ENCODE results near the gene SYMPK.

SYMPK gene

GRCh38 chr19:45866400-45867176 lies 3.6 kb upstream of the SYMPK start:
- no peak for DNase-seq (ENCODE audit: low read depth)

- no peak for DNase-seq (ENCODE audit: low read depth)
These were observed 2.5 kb upstream of the SYMPK start for GRCh38 chr19:45865269-45865948.

- DNase-seq (ENCODE audit: low read depth): no peak
These were observed 1.7 kb upstream of the SYMPK start for GRCh38 chr19:45864629-45865082.

DNA sequence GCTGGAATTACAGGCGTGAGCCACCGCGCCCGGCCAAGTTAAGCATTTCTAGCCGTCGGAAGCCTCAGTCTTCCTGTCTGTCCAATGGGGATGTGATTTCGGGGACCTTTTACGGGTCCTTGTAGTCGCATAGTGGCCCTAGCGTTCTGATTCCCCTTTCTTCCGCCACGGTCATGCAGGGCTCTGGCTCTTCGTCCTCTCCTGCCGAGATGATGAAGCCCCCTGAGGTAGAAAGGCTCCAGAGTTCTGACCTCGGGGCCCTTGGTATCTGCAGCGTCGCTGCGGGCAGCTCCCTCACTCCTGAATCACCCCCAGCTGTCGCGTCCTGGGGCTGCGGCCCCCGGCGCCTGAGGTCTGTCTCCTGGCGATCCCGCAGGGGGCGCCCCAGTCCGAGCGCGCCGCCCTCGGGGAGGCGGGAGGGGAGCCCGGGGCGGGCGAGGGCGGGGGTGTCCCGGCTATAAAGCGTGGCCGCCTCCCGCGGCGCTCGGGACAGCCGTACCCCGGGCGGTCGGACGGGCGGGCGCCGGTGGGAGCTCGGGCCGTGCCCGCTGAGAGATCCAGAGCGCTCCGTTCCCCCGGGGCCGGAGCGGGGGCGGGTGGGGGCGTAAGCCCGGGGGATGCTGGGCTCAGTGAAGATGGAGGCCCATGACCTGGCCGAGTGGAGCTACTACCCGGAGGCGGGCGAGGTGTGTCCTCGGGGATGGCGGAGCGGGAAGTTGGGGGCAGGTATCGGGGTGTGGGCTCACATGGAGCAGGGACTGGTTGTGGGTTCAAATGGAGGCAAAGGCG lies 1.1 kb upstream of the SYMPK start, which contains the start of gene FOXA3:
Gene FOXA3, plus strand, starts transcription at position 487 of the 789 bp plus-strand sequence. Its CDS starts 131 bp downstream, at position 618.
- DNase-seq (ENCODE audit: low read depth): no peak

GRCh38 chr19:45863335-45863839 lies 440 bp upstream of the SYMPK start:
- DNase-seq (ENCODE audit: low read depth): no peak

- DNase-seq (ENCODE audit: low read depth): no peak
These were observed 730 bp downstream of the SYMPK start for GRCh38 chr19:45862271-45862563.

DNA sequence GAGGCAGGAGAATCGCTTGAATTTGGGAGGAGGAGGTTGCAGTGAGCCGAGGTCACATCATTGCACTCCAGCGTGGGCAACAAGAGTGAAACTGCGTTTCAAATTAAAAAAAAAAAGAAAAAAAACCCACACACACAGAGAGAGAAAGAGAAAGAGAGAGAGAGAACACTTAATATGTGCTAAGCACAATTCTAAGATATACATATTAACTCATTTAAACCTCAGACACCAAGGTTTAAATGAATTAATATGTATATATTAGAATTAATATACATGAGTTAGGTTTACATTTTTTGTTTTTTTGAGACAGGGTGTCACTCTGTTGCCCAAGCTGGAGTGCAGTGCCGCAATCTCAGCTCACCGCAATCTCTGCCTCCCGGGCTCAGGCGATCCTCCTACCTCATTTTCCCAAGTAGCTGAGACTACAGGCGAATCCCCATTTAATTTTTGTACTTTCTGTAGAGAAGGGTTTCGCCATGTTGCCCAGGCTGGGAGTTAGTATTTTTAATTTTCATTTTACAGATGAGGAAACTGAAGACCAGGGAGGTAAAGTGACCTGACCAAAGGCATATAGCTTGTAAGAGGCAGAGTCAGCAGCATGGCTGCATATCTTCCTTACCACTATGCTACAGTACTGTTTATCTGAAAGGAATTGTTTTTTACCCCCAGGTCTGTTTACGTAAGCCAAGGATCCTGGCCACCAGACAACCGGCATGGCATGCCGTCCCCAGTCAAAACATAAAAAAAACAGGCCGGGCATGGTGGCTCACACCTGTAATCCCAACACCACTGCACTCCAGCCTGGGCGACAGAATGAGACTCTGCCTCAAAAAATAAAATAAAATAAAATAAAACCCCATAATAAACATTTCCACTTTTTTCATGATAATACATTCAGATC lies 2.3 kb downstream of the SYMPK start:
- DNase-seq (ENCODE audit: low read depth): no peak

- no peak for DNase-seq (ENCODE audit: low read depth)
These were observed 8.7 kb downstream of the SYMPK start for GRCh38 chr19:45854167-45854778.

DNA sequence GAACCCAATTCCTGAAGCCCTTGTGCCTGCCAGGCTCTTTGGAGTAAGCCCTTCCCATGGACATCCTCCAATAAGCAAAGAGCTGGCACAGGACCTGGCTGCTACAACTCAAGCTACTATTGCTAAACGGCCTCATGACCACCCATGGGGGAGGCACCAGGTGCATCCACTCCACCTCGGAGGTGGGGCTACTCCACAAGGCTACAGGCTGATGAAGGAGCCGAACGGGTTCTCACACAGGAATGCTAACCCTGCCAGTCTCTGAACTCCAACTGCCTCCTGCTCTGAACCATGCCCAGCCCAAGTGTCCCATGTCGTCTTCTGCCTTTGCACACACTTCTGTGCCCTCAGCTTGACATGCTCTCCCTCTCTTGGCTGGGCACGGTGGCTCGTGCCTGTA lies 10.0 kb downstream of the SYMPK start:
- no peak for DNase-seq (ENCODE audit: low read depth)

DNA sequence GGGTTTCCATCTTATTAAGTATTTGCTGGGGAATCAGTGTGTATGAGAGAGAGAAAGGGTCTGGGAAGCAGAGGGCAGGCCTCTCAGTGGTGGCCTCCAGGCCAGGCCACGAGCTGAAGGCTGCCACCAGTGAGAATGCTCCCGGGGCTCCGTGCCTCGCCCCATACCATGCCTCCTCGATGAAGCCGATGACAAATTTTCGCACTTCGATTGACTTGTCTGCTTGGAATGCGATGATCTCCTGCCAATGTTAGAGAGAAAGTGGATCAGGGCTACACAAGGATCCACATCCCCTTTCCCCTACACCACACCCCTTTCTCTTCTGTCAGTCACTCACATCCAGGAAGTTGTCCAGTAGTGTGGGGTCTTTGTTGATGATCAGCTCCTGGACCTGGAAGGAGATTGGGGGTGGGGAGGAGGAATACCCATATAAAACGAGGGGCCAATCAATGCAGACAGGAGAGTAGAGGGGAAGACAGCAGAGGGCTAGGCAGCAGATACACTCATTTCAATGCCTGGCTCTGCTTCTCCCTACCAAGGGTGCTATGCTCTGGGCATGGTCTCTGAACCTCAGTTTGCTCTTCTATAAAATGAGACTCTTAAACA lies 10.7 kb downstream of the SYMPK start:
- no peak for DNase-seq (ENCODE audit: low read depth)

GRCh38 chr19:45848922-45849321 lies 14.0 kb downstream of the SYMPK start:
- DNase-seq (ENCODE audit: low read depth): no peak

DNA sequence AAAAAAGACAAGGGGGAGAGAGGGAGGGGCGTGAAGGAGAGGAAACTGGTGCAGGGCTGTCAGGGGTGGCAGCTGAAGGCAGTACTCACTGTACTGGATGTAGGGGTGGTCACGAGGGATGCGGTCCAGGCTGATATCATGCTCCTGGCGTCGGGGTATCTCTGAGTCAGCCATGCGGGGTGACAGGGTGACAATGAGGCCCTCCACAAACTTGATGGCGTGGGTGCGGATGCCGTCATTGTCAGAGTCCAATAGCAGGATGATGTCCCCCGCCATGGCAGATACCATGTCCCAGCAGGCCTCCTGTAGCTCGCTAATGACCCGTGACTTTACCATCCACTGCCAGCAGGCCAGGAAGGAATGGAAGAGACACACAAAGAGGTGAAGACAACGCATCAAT lies 15.3 kb downstream of the SYMPK start:
- no peak for DNase-seq (ENCODE audit: low read depth)

DNA sequence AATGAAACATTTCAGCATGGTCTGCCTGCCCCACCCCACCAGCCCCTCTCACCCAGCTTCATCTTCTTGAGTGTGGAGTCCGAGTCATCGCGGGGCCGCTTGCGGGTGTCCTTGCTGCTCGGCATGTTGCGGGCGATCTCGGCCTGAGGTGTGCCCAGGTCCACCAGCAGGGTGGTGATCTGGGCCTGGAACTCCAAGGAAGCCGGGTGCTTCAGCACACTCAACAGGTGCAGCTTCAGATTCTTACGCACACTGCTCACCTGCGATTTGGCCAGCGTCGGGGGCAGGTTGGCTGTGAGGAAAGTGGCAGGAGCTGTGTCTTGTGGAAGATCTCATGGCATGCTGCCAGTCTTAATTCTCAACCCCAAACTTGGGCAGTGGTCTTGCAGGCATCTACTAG lies 20.7 kb downstream of the SYMPK start:
- DNase-seq (ENCODE audit: low read depth): no peak

- no peak for DNase-seq (ENCODE audit: low read depth)
These were observed 28.0 kb downstream of the SYMPK start for GRCh38 chr19:45834970-45835369.

DNA sequence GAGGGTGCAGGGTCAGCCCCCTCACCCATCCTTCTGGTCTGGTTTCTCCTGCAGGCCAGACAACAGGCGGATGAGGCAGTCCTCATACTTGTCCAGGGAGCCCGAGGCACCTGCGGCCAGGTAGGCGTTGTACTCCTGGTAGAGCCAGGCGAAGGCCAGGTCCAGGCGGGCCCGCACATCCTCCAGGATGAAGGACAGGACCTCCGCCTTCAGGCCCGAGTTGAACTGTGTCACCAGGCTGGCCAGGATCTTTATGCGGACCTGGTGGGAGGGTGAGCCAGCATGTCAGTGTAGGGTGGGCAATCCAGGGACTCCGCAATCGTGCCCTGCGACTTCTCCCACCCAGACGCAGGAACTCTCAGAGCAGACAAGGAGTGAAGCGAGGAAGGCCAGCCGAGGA lies 34.0 kb downstream of the SYMPK start:
- no peak for DNase-seq (ENCODE audit: low read depth)

- no peak for DNase-seq (ENCODE audit: low read depth)
These were observed 34.4 kb downstream of the SYMPK start for GRCh38 chr19:45828523-45828922.

DNA sequence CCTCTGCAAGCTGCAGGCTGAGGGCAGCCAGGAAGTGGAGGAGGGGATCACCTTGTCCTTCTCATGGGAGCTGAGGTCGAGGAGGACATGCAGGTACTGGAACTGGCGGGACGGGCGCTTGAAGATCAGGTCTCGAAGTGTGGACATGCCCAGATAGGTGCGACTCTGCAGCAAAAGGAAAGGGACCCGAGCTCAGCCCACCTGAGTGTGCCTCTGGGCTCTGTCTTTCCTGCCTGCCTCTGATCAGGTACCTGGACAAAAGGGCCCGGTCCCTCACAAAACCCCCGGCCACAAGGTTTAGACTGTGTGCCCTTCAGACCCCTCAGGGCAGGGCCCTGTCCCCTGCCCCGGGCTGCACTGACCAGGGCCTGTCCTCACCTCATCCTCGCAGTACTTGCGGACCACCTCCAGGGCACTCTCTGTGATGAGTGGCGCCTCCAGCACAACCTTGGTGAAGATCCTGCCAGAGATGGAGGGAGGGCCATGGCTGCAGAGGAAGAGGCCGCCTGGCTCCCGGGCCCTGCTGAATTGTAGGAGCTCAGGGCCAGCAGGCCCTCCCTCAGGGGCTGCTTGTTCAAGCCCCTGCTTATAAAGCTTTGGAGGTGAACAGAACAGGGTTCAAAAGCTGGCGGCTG lies 35.4 kb downstream of the SYMPK start:
- DNase-seq (ENCODE audit: low read depth): no peak

DNA sequence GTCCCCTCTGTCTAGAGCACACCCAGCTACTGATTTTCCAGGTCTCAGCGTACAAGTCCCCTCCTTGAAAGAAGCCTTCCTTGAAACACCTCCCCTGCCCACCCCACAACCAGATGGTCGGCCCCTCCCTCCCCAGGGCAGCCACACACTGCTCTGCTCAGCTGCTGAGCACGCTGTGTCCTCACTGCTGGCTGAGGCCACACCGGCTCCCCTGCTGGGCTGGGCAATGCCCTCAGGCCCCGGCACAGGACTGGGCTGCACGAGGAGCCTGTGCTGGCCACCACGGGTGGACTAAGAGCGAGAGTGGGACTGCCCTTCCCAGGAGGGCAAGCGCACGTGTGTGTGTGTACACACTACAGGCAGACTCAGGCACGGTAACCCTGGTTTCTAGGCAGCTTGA lies 36.0 kb downstream of the SYMPK start:
- DNase-seq (ENCODE audit: low read depth): no peak

- no peak for DNase-seq (ENCODE audit: low read depth)
These were observed 36.7 kb downstream of the SYMPK start for GRCh38 chr19:45825917-45826893.

Data from stimulated activated CD8-positive, alpha-beta memory T cell treated with anti-CD3 and anti-CD28 coated beads, Interleukin-7, amount 100 ng/mL, for 24 hours (primary cell).